ENCODE data around the gene OS9. TPM values are rescaled to one million over a fixed set of nuclear protein-coding genes. Genes with fewer than 3 reads are reported as not detected.

The OS9 gene
- total and polyA plus RNA-seq, 9 of the 15 experiments (the other 6 are each of a cell fraction or from before 2014, with no cell fraction given) = 4.6 to 105 (median 89.5) TPM

- DNase-seq (ENCODE audit: extremely low read depth in 1 of 4, low spot score in 3 of 4) = no peak
- Histone ChIP-seq H3K36me3 (ENCODE audit: control insufficient read depth, insufficient read depth, low read length) (no peaks in the 10 kb centered on the region), H3K9me1 (ENCODE audit: control insufficient read depth, insufficient read depth, low read length) (no peaks in the 10 kb centered on the region), H3K4me2 (ENCODE audit: insufficient read depth, low read length) (no peak overlapping the region), H3K27me3 (ENCODE audit: control insufficient read depth in 2 of 2, insufficient read depth in 2 of 2, low read length in 2 of 2) (no peaks in the 10 kb centered on the region), H3K9ac (ENCODE audit: insufficient read depth in 1 of 2, low read depth in 2 of 2, low read length in 2 of 2) (no peak overlapping the region), H4K20me1 (replicated peaks; ENCODE audit: control insufficient read depth, insufficient read depth, low read length) (no peaks in the 10 kb centered on the region), H2AFZ (ENCODE audit: low read depth, low read length) (peak overlapping the region; percentile 84), H3K4me3 (no peak overlapping the region), H3K79me2 (ENCODE audit: control insufficient read depth, insufficient read depth, low read length) (no peaks in the 10 kb centered on the region), H3K9me3 (replicated peaks; ENCODE audit: control insufficient read depth, insufficient read depth, low read depth, low read length) (no peaks in the 10 kb centered on the region), H3K4me1 (replicated peaks in 1 of 2; ENCODE audit: control insufficient read depth in 2 of 2, insufficient read depth in 2 of 2, low read length in 2 of 2) (peaks cover 4 to 6% of the 10 kb centered on the region in 2 experiments; a peak in 3 of 5 replicates), H3K27ac (ENCODE audit: extremely low read depth, low read depth, low read length) (0 out of 3 replicates have a peak overlapping the region, but pooled peaks have one; percentile 2)
- CTCF ChIA-PET (ENCODE audit: low intra/inter-chr PET ratio) = no interaction called here
- TF ChIP-seq ZNF212 (CRISPR knock-in tag; IDR thresholded peaks at IDR 0.05) (no peak), KLF13 (tag; IDR thresholded peaks at IDR 0.05; ENCODE audit: borderline replicate concordance, low read depth) (no peak), L3MBTL2 (IDR thresholded peaks at IDR 0.05) (0 out of 2 replicates have a peak, but pooled peaks have one; percentile 14), RAD51 (IDR thresholded peaks at IDR 0.05; ENCODE audit: borderline replicate concordance, low read depth) (peak; percentile 53), USF2 (CRISPR knock-in tag; IDR thresholded peaks at IDR 0.05) (peak; percentile 46; the same call in 1 of the 2 replicates), RFX1 (IDR thresholded peaks at IDR 0.05) (peak; percentile 69)
- FAIRE-seq = no peak
- POLR2A ChIA-PET = interaction anchor here (0.6 kb wide), 1 partner anchor 120 kb away, joined by 3 read pairs; no protein-coding TSS in a partner anchor
- in situ Hi-C loops (cut with MboI) (no loop called here), intact Hi-C loops (cut with micrococcal nuclease) (no loop called here)
- WGBS (ENCODE audit: insufficient coverage, low coverage, missing lambda C conversion rate) = 9% methylated on average over 3 of the region's 3 CpGs
- ATAC-seq = peak; percentile 40
- no TSS peak for BruUV-seq (replicated peaks)
These were observed 35.0 kb upstream of the OS9 start for GRCh38 chr12:57658890-57659289.
